ENCODE results near the gene ZBED5. TPM values are rescaled to one million over a fixed set of nuclear protein-coding genes. Genes with fewer than 3 reads are reported as not detected.

The ZBED5 gene
- total and polyA plus RNA-seq, 9 of the 15 experiments (the other 6 are each of a cell fraction or from before 2014, with no cell fraction given) = 12.4 to 70.7 (median 26.8) TPM

DNA sequence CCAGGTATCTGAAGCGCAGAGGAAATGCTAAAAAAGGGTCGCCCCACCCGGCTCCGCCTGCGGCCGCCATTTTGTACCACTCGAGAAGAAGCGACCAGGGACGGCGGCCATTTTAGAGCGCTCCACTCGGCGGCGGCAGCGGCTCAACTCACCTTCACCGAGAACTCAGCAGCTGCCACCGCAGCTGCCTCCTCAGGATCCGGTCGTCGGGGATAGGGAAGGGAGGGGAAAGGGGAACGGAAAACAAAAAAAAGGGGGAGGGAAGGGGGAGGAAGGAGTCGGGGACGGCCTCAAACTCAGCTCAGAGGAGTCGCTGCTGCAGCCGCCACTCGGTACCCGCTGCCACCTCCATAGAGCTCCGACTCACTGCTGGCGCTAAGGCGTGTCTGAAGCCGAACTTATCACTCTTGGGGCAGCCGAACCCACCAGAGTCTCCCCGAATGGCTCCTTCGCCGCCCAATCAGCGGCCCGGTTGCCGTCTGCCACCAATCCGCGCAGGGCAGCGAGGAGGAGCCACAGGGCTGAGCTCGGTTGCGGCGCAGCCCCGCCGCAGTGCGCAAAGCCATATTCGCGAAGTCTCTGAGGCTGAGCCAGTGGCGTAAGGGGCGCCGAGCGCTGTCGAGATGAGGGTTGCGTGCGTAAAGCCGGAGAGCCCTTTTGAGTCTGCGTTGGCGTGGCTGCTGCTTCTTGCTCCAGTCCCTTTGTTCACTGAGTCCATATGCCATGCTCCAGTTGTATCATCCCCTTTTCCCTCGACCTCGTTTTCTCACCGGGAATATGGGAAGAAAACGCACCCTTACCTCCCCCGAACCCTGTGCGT, 49.1 kb downstream of the ZBED5 start, which contains the start of gene EIF4G2 (continued):
- TF ChIP-seq, protein P1, sequence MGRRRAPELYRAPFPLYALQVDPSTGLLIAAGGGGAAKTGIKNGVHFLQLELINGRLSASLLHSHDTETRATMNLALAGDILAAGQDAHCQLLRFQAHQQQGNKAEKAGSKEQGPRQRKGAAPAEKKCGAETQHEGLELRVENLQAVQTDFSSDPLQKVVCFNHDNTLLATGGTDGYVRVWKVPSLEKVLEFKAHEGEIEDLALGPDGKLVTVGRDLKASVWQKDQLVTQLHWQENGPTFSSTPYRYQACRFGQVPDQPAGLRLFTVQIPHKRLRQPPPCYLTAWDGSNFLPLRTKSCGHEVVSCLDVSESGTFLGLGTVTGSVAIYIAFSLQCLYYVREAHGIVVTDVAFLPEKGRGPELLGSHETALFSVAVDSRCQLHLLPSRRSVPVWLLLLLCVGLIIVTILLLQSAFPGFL (CRISPR knock-in tag; IDR thresholded peaks at IDR 0.05) = no peak
- TF ChIP-seq ZFP30 (CRISPR knock-in tag; IDR thresholded peaks at IDR 0.05; ENCODE audit: borderline replicate concordance) (no peak), POLR2A (conservative IDR thresholded peaks at IDR 0.05) (peak; percentile 100), SRSF3 (IDR thresholded peaks at IDR 0.05; ENCODE audit: insufficient read depth, low read length) (no peak), ZNF780A (CRISPR knock-in tag; IDR thresholded peaks at IDR 0.05) (no peak), EHMT2 (IDR thresholded peaks at IDR 0.05) (0 out of 2 replicates have a peak, but pooled peaks have one; percentile 8), JUN (IDR thresholded peaks at IDR 0.05; ENCODE audit: borderline replicate concordance, low read depth, low read length) (no peak), JUN (CRISPR knock-in tag; IDR thresholded peaks at IDR 0.05; ENCODE audit: borderline replicate concordance) (peak; percentile 30; the same call in 1 of the 2 replicates), SP2 (IDR thresholded peaks at IDR 0.05; ENCODE audit: extremely low read depth, low read depth, low read length, poor library complexity, severe bottlenecking) (peak; percentile 25), LARP7 (IDR thresholded peaks at IDR 0.05) (peak; percentile 95), BRF1 (IDR thresholded peaks at IDR 0.05; ENCODE audit: borderline replicate concordance, extremely low read depth, insufficient read length) (no peak), ZKSCAN3 (CRISPR knock-in tag; IDR thresholded peaks at IDR 0.05) (no peak), RNF2 (IDR thresholded peaks at IDR 0.05) (no peak), ZNF57 (CRISPR knock-in tag; IDR thresholded peaks at IDR 0.05) (no peak)
- TF ChIP-seq, protein P2, sequence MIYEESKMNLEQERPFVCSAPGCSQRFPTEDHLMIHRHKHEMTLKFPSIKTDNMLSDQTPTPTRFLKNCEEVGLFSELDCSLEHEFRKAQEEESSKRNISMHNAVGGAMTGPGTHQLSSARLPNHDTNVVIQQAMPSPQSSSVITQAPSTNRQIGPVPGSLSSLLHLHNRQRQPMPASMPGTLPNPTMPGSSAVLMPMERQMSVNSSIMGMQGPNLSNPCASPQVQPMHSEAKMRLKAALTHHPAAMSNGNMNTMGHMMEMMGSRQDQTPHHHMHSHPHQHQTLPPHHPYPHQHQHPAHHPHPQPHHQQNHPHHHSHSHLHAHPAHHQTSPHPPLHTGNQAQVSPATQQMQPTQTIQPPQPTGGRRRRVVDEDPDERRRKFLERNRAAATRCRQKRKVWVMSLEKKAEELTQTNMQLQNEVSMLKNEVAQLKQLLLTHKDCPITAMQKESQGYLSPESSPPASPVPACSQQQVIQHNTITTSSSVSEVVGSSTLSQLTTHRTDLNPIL (CRISPR knock-in tag; IDR thresholded peaks at IDR 0.05) = no peak
- TF ChIP-seq, protein P3, sequence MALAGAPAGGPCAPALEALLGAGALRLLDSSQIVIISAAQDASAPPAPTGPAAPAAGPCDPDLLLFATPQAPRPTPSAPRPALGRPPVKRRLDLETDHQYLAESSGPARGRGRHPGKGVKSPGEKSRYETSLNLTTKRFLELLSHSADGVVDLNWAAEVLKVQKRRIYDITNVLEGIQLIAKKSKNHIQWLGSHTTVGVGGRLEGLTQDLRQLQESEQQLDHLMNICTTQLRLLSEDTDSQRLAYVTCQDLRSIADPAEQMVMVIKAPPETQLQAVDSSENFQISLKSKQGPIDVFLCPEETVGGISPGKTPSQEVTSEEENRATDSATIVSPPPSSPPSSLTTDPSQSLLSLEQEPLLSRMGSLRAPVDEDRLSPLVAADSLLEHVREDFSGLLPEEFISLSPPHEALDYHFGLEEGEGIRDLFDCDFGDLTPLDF (CRISPR knock-in tag; IDR thresholded peaks at IDR 0.05) = peak; percentile 69; the same call in 1 of the 2 replicates
- TF ChIP-seq, protein P4, sequence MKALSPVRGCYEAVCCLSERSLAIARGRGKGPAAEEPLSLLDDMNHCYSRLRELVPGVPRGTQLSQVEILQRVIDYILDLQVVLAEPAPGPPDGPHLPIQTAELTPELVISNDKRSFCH (CRISPR knock-in tag; IDR thresholded peaks at IDR 0.05) = no peak
- TF ChIP-seq, protein P4 (tag; IDR thresholded peaks at IDR 0.05) = peak; percentile 51; the same call in 1 of the 2 replicates
